ENCODE measurements around the gene PKMYT1.
"Not testable (repeated sequence)": the region's sequence is repeated elsewhere in the genome, so short reads cannot be mapped to it uniquely, and the experiment has no call there.

Gene PKMYT1

DNA sequence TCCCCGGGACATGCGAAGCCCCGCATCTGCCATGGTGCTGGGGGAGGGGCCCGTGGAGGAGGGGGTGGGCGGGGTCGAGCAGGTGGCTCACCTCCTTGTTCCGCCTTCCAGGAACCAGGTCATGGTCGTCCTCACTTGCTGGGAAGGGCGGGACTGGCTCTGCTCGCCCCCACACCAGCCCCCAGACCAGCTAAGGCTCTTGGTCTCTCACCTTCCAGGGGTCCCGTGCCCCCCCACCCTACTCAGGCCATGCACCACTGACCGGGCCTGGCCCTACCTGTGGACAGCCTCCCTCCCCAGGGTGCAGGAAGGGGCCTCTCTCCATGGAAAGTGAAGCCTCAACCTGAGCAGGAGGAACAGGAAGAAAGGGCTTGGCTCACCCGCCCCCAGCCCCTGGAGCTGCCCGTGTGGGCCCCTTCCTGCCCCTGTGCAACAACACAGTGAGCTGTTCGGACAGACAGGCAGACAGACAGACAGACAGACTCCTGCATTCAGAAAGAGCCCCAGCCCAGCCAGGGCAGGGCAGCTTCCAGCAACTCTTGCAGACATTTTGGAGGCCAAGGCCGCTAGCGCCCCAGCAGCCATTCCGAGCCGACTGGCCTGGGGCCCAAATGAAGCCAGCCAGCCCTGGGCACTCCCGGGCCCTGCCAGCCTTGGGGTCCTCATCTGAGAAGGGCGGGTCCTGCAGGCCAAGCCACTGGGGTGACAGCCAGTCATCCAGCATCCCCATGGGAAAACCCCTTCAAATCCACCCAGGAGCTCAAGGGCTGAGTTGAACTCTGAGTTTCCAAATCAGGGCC is 24.3 kb downstream of the PKMYT1 start:
- no peak for DNase-seq

DNA sequence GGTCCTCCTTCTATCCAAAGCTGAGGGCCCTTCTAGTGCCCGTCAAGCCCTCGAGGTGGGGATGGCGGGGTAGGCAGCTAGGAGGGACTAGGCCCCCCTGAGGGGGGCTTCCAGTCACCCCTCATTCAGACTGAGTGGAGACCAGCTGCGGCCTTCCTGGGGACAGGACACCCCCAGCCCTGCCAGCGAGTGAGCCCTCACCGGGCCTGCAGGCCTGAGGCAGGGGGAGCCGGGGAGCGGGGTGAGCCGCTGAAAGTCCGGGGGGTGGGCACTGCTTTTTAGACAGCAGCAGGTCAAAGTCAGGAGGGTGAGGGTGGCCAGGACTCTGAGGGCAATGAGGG is 24.8 kb downstream of the PKMYT1 start:
- DNase-seq: no peak

DNA sequence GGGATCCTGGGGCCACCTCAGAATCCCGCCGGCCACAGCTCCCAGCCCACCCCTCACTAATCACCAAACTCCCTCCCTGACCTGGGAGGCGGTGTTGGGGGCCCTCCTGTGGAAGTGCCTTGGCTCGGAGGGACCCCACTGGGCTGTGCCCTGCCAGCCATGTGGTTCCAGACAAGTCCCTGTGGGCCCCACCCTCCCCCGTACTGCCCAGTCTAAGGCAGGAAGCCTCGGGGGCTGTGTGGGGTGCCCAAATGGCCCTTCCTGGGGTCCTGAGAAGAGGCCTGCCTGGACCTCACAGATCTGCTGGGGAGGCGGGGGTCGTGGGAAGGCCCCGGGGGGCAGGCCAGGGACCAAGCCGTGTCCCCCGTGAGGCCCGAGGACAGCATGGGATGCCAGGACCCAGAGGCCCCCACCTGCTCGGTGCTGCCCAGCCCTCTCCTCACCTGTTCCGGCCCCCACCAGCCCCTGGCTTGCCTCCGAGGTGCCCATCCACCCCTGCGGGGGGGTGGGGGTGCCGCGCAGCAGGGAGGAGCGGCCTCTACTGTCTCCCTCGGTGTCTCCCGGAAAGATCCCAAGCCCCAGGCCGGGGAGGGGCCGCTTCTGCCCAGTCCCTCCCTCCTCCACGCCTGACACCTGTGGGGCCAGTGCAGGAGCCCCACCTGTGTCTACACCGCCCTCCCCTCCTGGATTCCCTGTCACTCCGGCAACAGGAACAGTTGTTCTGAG is 25.4 kb downstream of the PKMYT1 start:
- DNase-seq: no peak

DNA sequence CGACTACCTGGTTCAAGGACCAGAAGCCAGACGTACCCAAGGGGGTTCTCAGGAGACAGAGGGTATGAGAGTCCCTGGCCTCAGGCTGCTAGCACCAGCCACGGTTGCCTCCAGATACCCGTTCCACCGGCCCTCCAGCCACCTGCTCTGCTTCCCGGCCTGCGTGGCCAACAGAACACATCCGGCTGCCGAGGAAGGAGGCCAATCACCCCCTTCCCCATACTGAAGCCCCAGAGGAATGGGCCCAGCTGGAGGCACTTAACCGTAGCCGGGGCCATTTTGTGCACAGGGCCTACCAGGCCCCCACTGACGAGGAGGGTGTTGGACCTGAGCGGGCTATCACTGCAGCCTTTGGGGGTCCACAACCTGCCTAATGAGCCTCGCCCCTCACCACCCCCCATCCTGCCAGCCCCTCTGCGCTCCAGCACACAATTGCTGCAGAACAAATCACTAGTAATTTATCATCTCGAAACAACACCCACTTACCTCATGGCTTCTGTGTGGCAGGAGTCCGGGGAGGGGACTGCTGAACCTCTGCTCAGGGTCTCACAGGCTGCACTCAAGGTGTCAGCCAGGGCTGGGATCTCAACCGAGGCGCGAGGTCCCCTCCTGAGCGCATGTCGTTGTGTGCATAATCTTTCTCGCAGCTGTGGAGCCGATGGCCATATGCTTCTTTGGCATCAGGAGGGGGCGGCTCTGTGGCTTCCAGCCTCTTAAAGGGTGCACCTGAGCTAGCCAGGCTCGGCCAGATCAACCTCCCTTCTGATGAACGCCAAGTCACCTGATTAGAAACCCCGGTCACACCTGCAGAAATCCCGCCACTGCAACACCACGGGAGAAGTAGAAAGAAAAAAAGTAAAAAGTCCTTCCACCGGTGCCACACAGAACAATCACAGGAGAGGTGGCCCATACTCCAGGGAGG is 26.3 kb downstream of the PKMYT1 start:
- DNase-seq: no peak

DNA sequence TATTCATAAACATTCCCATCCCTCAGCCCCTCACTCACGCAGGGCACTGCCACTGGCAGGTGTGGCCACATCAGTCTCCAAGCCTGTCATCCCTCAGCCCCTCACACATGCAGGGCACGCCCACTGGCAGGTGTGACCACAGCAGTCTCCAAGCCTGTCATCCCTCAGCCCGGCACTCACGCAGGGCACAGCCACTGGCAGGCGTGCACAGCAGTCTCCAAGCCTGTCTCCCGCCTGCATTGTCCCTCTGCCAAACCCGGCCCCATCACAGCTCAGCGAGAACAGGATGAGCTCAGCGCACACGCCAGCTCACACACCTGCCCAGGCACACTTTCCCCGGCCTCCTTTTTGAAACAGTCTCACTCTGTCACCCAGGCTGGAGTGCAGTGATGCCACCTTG is 27.6 kb downstream of the PKMYT1 start:
- DNase-seq: no peak

DNA sequence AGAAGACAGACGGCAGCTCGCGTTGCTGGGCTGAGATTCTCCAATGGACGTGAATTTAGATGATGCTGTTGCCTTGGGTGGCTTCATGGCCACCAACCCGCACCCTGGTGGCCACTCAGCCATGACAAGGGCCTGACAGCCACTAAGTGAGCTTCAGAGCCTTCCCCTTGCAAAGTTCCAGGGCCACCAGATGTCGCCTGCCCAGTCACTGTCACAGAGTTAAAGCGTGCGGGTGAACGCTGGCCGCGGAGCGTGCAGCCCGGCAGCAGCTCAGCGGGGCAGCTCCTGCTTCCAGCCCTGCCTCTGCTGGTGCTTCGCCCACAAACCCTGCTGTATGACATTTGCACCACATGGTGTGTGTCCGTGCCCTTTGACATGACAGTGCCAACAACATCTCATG is 29.5 kb downstream of the PKMYT1 start:
- DNase-seq: no peak

DNA sequence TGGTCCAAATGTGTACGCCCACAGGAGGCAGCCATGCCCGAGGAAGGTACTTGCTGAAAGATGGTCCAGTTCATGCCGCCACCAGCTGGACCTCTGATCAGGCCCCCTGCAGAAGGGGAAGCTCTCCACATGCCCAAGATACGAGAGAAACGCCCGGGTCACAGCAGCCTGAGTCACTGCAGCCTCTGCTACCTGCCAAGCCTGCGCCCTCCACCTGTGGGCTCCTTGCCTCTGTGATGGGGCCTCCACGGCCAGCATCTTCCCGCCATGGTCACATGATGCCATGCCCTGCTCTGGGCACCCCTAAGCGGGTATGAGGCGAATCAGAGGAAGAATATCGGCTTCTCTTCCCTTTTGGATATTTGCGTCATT is 29.9 kb downstream of the PKMYT1 start:
- DNase-seq: no peak

DNA sequence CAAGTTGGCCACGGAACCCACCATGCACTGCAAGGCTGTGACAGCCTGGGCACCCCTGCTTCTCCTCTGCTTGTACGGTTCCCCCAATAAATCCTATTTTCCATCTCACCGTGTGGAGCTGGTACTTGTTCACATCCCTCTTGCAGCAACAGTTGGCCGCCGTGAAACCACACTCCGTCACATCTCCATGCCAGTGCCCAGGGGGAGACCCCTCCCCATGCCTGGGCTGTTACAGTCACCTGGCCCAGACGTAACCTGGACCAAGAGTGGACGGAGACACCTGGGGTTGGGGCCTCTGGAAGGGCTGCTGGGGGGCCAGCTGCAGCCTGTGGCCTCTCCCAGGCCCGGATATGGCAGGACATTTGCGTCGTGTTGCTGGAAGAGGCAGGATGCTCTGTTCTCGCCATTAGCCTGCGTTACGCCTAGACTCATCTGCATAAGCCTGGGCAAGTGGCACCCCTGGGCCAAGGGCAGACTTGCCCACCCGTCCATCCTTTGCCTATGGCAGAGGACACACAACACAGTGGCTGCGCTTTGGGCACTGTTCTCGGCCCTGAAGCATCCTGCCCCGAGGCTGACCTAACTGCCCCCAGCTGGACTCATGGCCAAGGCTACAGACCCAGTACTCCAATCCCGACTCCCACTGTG is 30.4 kb downstream of the PKMYT1 start:
- DNase-seq: no peak

DNA sequence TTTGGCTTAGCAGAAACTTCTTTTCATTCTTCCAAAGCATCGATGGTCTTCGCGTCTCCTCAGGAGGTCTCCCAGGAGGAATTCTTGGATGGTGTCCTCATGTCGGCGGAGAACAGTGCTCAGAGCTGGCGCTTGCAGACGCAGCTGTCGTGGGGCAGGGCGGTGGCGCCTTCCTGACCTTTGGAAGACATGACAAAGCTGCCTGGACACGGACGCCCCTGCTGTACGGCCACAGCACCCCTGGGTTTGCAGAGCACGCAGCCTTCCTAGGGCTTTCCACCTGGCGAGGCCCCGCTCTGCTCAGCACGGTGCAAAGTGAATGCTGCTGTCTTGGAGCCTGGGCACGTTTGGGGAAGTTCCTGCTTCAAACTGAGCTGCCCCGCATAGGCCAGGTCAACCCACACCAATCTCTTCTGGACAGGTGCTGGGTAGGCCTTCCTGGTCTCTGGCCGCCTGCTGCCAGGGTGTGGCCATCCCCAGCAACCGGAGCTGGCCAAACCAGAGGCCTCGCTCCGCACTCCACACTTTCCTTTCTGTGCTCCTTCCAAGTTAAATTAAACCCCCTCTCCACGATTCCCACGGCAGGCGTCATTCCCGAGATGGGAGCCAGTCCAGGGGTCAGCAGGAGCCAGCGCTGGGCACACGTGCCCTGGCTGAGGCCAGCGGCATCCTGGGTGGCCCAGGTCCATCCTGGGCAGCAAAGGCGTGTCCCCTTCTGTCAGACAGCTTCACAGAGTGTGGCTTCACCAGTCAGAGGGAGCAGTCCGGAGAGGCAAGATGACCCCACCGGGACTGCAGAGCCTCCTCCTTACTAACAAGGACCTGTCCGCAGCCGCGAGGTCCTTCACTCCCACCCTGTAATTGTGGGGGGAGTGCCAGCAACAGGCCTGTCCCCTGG is 31.2 kb downstream of the PKMYT1 start:
- DNase-seq: no peak

DNA sequence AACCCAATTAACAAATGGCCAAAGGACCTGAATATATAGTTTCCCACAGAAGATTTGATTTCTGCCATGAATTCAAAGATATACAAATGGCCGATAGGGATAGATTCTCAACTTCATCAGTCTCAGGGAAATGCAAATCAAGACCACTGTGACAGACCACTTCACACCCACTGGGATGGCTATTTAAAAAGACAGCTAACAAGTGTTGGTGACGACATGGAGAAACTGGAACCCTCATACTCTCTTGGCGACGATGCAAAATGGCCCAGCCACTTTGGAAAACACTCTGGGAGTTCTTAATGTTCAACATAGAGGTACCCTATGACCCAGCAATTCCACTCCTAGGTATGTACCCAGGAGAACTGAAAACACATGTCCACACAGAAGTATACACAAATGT is 33.6 kb downstream of the PKMYT1 start:
- no peak for DNase-seq

DNA sequence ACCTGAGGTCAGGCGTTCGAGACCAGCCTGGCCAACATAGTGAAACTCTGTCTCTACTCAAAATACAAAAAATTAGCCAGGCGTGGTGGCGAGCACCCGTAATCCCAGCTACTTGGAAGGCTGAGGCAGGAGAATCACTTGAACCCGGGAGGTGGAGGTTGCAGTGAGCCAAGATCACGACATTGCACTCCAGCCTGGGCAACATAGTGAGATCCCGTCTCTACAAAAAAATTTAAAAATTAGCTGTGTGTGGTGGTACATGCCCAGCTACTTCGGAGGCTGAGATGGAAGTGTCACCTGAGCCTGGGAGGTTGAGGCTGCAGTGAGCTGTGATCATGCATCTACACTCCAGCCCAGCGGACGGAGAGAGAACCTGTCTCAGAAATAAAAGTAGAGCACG is 36.5 kb downstream of the PKMYT1 start:
- DNase-seq: not testable (repeated sequence)

DNA sequence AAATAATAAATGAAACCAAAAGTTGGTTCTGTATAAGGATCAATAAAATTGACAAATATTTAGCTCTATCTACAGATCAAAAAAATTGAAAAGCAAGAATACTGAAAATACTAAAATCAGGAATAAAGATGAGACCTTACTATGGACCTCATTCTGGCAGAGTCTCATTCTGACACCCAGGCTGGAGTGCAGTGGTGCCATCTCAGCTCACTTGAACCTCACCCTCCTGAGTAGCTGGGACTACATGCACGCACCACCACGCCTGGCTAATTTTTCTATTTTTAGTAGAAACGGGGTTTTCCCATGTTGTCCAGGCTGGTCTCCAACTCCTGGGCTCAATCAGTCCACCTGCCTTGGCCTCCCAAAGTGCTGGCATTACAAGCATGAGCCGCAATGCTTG is 38.2 kb downstream of the PKMYT1 start:
- no peak for DNase-seq

DNA sequence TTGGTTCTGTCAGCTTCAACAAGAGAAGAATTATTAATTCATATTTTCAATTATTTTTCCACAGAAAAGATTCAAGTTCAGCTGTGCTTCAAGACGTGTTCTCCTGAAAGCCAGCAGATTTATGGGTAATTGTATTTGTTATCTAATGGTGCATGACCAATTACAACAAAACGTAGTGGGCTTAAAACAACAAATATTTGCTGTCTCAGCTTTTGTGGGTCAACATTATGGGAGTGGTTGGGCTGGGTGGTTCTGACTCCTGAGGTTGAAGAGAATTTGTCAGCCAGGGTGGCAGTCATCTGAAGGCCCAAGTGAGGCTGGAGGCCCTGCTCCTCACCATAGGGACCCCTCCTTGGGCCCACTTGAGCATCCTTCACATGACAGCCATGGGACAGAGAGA is 40.3 kb downstream of the PKMYT1 start:
- DNase-seq: no peak

DNA sequence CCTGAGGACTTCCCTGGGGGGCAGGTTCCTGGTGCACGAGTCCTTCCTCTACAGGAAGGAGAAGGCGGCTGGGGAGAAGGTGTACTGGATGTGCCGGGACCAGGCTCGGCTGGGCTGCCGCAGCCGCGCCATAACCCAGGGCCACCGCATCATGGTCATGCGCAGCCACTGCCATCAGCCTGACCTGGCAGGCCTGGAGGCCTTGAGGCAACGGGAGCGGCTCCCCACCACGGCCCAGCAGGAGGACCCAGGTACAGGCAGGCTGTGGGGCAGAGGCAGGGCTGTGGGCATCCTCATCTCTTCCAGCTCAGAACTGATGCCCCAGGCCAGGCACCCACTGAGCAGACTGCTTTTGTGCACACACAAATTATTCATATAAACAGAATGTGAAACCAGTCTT is 42.0 kb downstream of the PKMYT1 start:
- DNase-seq: no peak

DNA sequence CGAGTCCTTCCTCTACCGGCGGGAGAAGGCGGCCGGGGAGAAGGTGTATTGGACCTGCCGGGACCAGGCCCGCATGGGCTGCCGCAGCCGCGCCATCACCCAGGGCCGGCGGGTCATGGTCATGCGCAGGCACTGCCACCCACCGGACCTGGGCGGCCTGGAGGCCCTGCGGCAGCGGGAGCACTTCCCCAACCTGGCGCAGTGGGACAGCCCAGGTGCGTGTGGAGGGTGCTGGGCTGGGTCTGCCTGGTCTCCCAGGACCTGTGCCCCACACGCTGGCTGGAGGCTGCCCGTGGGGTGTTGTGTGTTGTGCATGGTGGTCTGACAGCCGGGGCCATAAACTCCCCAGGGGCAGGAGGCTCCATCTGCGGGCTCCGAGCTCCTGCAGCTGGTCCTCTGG is 43.1 kb downstream of the PKMYT1 start:
- DNase-seq: no peak

DNA sequence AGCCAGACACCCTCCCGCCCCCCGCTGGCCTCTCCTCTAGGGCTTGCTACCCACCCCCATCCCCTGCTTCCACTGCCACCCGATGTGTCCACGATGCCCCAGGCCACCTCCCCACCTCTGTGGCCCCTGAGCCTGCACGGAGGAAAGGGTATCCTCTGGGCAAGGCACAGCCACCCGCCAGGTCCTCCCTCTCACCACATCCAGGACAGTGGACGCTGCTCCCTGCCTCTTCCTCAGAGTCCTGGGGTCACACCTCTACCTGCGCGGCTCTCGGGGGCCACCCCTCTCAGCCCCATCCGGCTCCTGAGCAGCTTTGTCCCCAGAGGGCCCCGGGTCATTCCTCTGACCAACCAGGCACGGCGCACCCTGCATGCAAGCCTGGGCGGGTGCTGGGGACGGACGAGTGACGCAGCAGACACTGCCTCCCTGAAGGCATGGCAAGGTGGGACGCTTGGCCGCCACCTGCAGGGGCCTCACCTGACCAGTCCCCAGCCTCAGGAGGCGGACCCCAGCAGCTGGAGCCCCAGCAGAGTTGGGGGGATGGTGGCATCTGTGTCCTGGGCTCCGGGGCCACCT is 43.7 kb downstream of the PKMYT1 start:
- DNase-seq: no peak

DNA sequence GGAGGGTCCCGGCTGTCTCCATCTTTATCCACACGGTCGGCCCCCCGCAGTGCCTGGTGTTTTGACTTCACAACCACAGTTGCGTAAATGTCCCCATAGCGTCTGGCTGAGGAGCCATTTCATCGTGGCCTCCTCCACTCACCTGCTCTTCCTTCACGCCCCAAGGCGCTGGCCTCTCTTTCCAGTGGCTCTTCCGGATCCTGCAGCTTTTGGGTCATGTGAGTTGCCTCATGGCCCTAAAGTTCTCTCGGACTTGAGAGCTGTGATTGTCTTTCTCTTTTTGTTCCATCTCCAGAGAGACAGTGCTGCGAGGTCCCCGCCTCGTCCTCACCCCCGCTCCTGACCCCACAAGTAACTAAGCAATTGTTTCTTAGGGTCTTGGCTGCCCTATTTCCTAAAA is 45.8 kb downstream of the PKMYT1 start:
- no peak for DNase-seq

DNA sequence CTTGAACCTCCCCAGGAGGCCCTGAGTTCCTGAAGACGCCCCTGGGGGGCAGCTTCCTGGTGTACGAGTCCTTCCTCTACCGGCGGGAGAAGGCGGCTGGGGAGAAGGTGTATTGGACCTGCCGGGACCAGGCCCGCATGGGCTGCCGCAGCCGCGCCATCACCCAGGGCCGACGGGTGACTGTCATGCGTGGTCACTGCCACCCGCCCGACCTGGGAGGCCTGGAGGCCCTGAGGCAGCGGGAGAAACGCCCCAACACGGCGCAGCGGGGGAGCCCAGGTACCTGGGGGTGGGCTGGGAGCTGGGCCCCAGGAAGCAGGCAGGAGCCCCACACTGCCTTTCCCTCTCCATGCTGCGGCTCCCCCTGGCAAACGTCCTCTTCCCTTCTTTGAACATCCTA is 46.5 kb downstream of the PKMYT1 start:
- DNase-seq: no peak

DNA sequence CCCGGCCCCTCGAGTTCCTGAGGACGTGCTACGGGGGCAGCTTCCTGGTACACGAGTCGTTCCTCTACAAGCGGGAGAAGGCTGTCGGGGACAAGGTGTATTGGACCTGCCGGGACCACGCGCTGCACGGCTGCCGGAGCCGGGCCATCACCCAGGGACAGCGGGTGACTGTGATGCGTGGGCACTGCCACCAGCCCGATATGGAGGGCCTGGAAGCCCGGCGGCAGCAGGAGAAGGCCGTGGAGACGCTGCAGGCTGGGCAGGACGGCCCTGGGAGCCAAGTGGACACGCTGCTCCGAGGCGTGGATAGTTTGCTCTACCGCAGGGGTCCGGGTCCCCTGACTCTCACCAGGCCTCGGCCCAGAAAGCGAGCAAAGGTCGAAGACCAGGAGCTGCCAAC is 47.1 kb downstream of the PKMYT1 start:
- DNase-seq: no peak

DNA sequence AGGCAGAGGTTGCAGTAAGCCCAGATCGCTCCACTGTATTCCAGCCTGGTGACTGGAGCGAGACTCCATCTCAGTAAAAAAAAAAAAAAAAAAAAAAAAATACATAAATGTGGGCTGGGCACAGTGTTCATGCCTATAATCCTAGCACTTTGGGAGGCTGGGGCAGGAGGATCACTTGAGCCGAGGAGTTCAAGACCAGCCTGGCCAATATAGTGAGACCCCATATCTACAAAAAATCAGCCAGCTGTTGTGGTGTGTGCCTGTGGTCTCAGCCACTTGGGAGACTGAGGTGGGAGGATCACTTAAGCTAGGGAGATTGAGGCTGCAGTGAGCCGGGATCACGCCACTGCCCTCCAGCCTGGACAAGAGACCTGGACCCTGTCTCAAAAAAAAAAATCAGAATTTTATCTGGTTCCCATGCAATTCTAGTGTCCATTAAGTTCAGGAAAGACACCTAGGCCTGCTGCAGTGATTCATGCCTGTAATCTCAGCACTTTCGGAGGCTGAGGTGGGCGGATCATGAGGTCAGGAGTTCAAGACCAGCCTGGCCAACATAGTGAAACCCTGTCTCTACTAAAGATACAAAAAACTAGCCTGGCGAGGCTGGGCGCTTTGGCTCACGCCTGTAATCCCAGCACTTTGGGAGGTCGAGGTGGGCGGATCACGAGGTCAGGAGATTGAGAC is 48.9 kb downstream of the PKMYT1 start:
- DNase-seq: not testable (repeated sequence)

DNA sequence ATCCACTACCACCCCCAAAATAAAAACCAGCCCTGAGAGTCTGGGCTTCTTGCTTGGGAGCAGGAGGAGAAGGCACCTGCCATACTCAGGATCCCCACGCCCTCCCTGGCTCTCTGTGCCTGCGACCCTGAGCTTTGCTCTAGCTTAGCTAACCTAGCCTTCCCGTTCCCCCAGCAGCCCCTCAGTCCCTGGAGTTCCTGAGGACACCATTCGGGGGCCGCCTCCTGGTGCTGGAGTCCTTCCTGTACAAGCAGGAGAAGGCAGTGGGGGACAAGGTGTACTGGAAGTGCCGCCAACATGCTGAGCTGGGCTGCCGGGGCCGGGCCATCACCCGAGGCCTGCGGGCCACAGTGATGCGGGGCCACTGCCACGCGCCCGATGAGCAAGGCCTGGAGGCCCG is 50.0 kb downstream of the PKMYT1 start:
- DNase-seq: no peak

Data from right hindlimb (tissue), 1 donor.